AG04450 (cell line): ENCODE data around the gene DDR2. TPM values are rescaled to one million over a fixed set of nuclear protein-coding genes. Genes with fewer than 3 reads are reported as not detected.

Experiments
- CTCF ChIA-PET: fragments of 300-600, 350-600 bp; formaldehyde crosslinking; extraction: SDS; loops from one replicate; lab custom pipeline; 2022; ENCODE audit warnings: antibody characterized with exemption, inconsistent platforms; lab: Charles Lee
- POLR2A ChIA-PET: fragments of 350-600 bp; formaldehyde crosslinking; extraction: SDS; loops from one replicate; lab custom pipeline; 2021; ENCODE audit warnings: antibody characterized with exemption, inconsistent platforms; lab: Yijun Ruan, JAX
- DNase-seq: peaks from one replicate; pipeline ENCODE4 v3.0.0-alpha.2; 2011; ENCODE audit warnings: low read depth, low spot score
- H3K27ac ChIP-seq: one replicate; pipeline ENCODE4 v1.5.1; 2012; ENCODE audit warnings: low read depth, low read length, control low read depth
- H3K27me3 ChIP-seq: one replicate; pipeline ENCODE4 v1.6.0; 2012; ENCODE audit warnings: low read length; ENCODE audit not compliant: control insufficient read depth, insufficient read depth
- H3K4me3 ChIP-seq: 2 replicates; pipeline ENCODE4 v1.5.1; 2011; ENCODE audit warnings: mild to moderate bottlenecking, low read depth, low read length, control low read depth
- H3K9me3 ChIP-seq: 2 replicates; pipeline ENCODE4 v1.5.1; 2012; ENCODE audit warnings: low read length; ENCODE audit not compliant: control insufficient read depth, insufficient read depth
- CTCF ChIP-seq: IDR thresholded peaks from 2 replicates; pipeline ENCODE4 v1.5.1; 2011; ENCODE audit warnings: low read depth, low read length, control low read depth, inconsistent platforms
- polyA plus RNA-seq: library from polyadenylated mRNA; depleted of rRNA; stranded (reverse); fragments of >200 nt; gene quantifications from 2 replicates; pipeline ENCODE4 v1.2.3, GENCODE V29; 2011

Gene DDR2
- polyA plus RNA-seq, 1 experiment = 194 TPM

GRCh38 chr1:162822391-162823200 lies 190.3 kb downstream of the DDR2 start:
- H3K4me3 ChIP-seq = peak overlapping the region; percentile 62
- no peak overlapping the region for H3K27ac ChIP-seq
- CTCF ChIA-PET = interaction anchor here (0.7 to 0.8 kb wide), 2 partner anchors 26 to 246 kb away, joined by 3 to 4 read pairs; partner anchors contain the start of gene RGS4
- DNase-seq = no peak
- POLR2A ChIA-PET = interaction anchor here (0.7 kb wide), 1 partner anchor 189 kb away, joined by 8 read pairs; no protein-coding TSS in a partner anchor
- H3K9me3 ChIP-seq = no peaks in the 10 kb centered on the region
- H3K27me3 ChIP-seq = peaks cover 2% of the 10 kb centered on the region
- no peak for TF ChIP-seq CTCF

GRCh38 chr1:162823231-162823630 lies 191.0 kb downstream of the DDR2 start:
- POLR2A ChIA-PET = no interaction called here

GRCh38 chr1:162823771-162824525 lies 191.7 kb downstream of the DDR2 start:
- Histone ChIP-seq H3K9me3 (no peaks in the 10 kb centered on the region), H3K27ac (no peak overlapping the region), H3K4me3 (no peak overlapping the region), H3K27me3 (peaks cover 3% of the 10 kb centered on the region)
- no peak for TF ChIP-seq CTCF
- CTCF ChIA-PET = no interaction called here
- DNase-seq = no peak
- POLR2A ChIA-PET = no interaction called here

More at GRCh38 chr1:162823231-162823630, 191.0 kb downstream of the DDR2 start:
- CTCF ChIA-PET = interaction anchor here (0.8 kb wide), 1 partner anchor 246 kb away, joined by 3 read pairs; the partner anchor contains the start of gene RGS4
- peaks cover 2% of the 10 kb centered on the region for H3K27me3 ChIP-seq
- TF ChIP-seq CTCF = no peak
- H3K27ac ChIP-seq = no peak overlapping the region
- H3K4me3 ChIP-seq = no peak overlapping the region
- no peak for DNase-seq
- no peaks in the 10 kb centered on the region for H3K9me3 ChIP-seq

GRCh38 chr1:162829268-162829667 lies 197.0 kb downstream of the DDR2 start:
- Histone ChIP-seq H3K9me3 (no peaks in the 10 kb centered on the region), H3K4me3 (no peak overlapping the region), H3K27me3 (peaks cover 11% of the 10 kb centered on the region), H3K27ac (no peak overlapping the region)
- ChIA-PET POLR2A (no interaction called here), CTCF (interaction anchor here (3.7 kb wide), 1 partner anchor 19 kb away, joined by 14 read pairs; no protein-coding TSS in a partner anchor)
- no peak for DNase-seq
- TF ChIP-seq CTCF = no peak
